CD14-positive monocyte (primary cell): ENCODE results near the gene ERLIN1. TPM values are rescaled to one million over a fixed set of nuclear protein-coding genes. Genes with fewer than 3 reads are reported as not detected.

Experiments used
- DNase-seq, 3 donors: peaks; one replicate each; pipeline ENCODE4 v3.0.0-alpha.2; 2011 to 2022
- H2AFZ ChIP-seq: 2 replicates; pipeline ENCODE4 v1.6.0; 2012; ENCODE audit warnings: mild to moderate bottlenecking, low read depth, low read length, inconsistent platforms; ENCODE audit not compliant: insufficient read depth, poor library complexity, severe bottlenecking
- H3K27ac ChIP-seq, 2 donors: 1 replicate in 1 of 2; 2 replicates in 1 of 2; pipeline ENCODE4 v1.5.1; 2012 to 2013; ENCODE audit warnings: low read length in 2 of 2, control low read depth in 1 of 2, inconsistent platforms in 1 of 2, low read depth in 1 of 2, mild to moderate bottlenecking in 1 of 2
- H3K27me3 ChIP-seq, 2 donors: one replicate each; pipeline versions ENCODE4 v1.6.0 to v1.6.1; 2011 to 2013; ENCODE audit warnings: low read length in 2 of 2; ENCODE audit not compliant: control insufficient read depth in 2 of 2, insufficient read depth in 2 of 2
- H3K36me3 ChIP-seq, 2 donors: replicated peaks in 1 of 2; 1 replicate in 1 of 2; 2 replicates in 1 of 2; pipeline versions ENCODE4 v1.5.1 to v1.6.1; 2012 to 2013; ENCODE audit warnings: low read length in 2 of 2, control low read depth in 1 of 2, inconsistent platforms in 1 of 2, mild to moderate bottlenecking in 1 of 2; ENCODE audit not compliant: insufficient read depth in 2 of 2, control insufficient read depth in 1 of 2
- H3K4me1 ChIP-seq, 2 donors: 1 replicate in 1 of 2; 2 replicates in 1 of 2; pipeline versions ENCODE4 v1.5.1 to v1.6.1; 2012 to 2013; ENCODE audit warnings: low read length in 2 of 2, control low read depth in 1 of 2, inconsistent platforms in 1 of 2, mild to moderate bottlenecking in 1 of 2, moderate library complexity in 1 of 2; ENCODE audit not compliant: insufficient read depth in 2 of 2, control insufficient read depth in 1 of 2
- H3K4me2 ChIP-seq: replicated peaks from 2 replicates; pipeline ENCODE3; 2012; ENCODE audit warnings: low read length, moderate library complexity, mild to moderate bottlenecking; ENCODE audit not compliant: poor library complexity, severe bottlenecking; ENCODE audit errors: extremely low read depth
- H3K4me3 ChIP-seq, 3 experiments: fragments of 200-600 bp in 1 of 3; sonication (generic) in 1 of 3; replicated peaks in 1 of 3; 1 replicate in 2 of 3; 2 replicates in 1 of 3; pipeline ENCODE4 v1.5.1; 2011 to 2013; ENCODE audit warnings: low read length in 3 of 3, mild to moderate bottlenecking in 3 of 3, control low read depth in 2 of 3, low read depth in 2 of 3, inconsistent platforms in 1 of 3, moderate library complexity in 1 of 3
- H3K79me2 ChIP-seq: 2 replicates; pipeline ENCODE4 v1.6.0; 2012; ENCODE audit warnings: mild to moderate bottlenecking, control low read depth, inconsistent platforms, low read length, moderate library complexity; ENCODE audit not compliant: insufficient read depth
- H3K9ac ChIP-seq: 2 replicates; pipeline ENCODE4 v1.6.0; 2017; ENCODE audit warnings: low read length, mild to moderate bottlenecking; ENCODE audit not compliant: insufficient read depth, poor library complexity, severe bottlenecking
- H3K9me3 ChIP-seq, 2 donors: replicated peaks in 1 of 2; 1 replicate in 1 of 2; 2 replicates in 1 of 2; pipeline versions ENCODE4 v1.5.1 to v1.6.1; 2012 to 2013; ENCODE audit warnings: low read length in 2 of 2, control low read depth in 1 of 2; ENCODE audit not compliant: control insufficient read depth in 1 of 2, insufficient read depth in 1 of 2
- H4K20me1 ChIP-seq: 2 replicates; pipeline ENCODE4 v1.6.0; 2012; ENCODE audit warnings: mild to moderate bottlenecking, low read length, control low read depth, moderate library complexity; ENCODE audit not compliant: insufficient read depth
- H3K27ac Mint-ChIP-seq, 7 donors: one replicate each; pipeline ENCODE4 v1.8.0; 2020; ENCODE audit warnings: mild to moderate bottlenecking in 7 of 7, mixed read lengths in 7 of 7, moderate library complexity in 6 of 7, inconsistent platforms in 2 of 7
- H3K27me3 Mint-ChIP-seq, 3 donors: one replicate each; pipeline ENCODE4 v1.8.0; 2021 to 2022; ENCODE audit warnings: low read depth in 3 of 3, mild to moderate bottlenecking in 3 of 3, mixed read lengths in 3 of 3, moderate library complexity in 3 of 3, inconsistent platforms in 1 of 3
- H3K36me3 Mint-ChIP-seq, 2 donors: one replicate each; pipeline ENCODE4 v1.8.0; 2020; ENCODE audit warnings: mixed read lengths in 2 of 2, inconsistent platforms in 1 of 2, mild to moderate bottlenecking in 1 of 2
- H3K4me1 Mint-ChIP-seq: one replicate; pipeline ENCODE4 v1.8.0; 2020; ENCODE audit warnings: mild to moderate bottlenecking, mixed read lengths
- H3K4me3 Mint-ChIP-seq, 2 donors: one replicate each; pipeline ENCODE4 v1.8.0; 2020; ENCODE audit warnings: mild to moderate bottlenecking in 2 of 2, mixed read lengths in 2 of 2, moderate library complexity in 1 of 2
- H3K9me3 Mint-ChIP-seq, 7 donors: one replicate each; pipeline ENCODE4 v1.8.0; 2020 to 2022; ENCODE audit warnings: mixed read lengths in 7 of 7, mild to moderate bottlenecking in 6 of 7, moderate library complexity in 6 of 7, inconsistent platforms in 2 of 7
- CTCF ChIP-seq: fragments of 200-600 bp; IDR thresholded peaks from one replicate; pipeline ENCODE4 v1.8.0; 2022; ENCODE audit warnings: antibody characterized with exemption, mild to moderate bottlenecking
- WGBS: methylation state at CpG from one replicate; pipeline ENCODE4 v1.1.5; 2013; ENCODE audit warnings: missing lambda C conversion rate; ENCODE audit not compliant: insufficient coverage; 5-methylcytosine and 5-hydroxymethylcytosine counted together
- intact Hi-C, 2 donors: fragments of 100-400 bp; cut with micrococcal nuclease; formaldehyde crosslinking; loops; one replicate each; pipeline versions ENCODE4 v1.15.0 to v1.15.1; 2023
- polyA plus RNA-seq, 3 donors: library from polyadenylated mRNA; depleted of rRNA in 1 of 3; unstranded in 2 of 3; stranded (reverse) in 1 of 3; fragments of 300-500 nt in 2 of 3; fragments of >200 nt in 1 of 3; fragmentation: Illumina TruSeq in 2 of 3; gene quantifications; 1 replicate in 2 of 3; 2 replicates in 1 of 3; pipeline ENCODE4 v1.2.3, GENCODE V29; 2012 to 2021

ERLIN1 gene
- polyA plus RNA-seq, 3 donors = 14.5 to 31.4 (median 18.7) TPM

DNA sequence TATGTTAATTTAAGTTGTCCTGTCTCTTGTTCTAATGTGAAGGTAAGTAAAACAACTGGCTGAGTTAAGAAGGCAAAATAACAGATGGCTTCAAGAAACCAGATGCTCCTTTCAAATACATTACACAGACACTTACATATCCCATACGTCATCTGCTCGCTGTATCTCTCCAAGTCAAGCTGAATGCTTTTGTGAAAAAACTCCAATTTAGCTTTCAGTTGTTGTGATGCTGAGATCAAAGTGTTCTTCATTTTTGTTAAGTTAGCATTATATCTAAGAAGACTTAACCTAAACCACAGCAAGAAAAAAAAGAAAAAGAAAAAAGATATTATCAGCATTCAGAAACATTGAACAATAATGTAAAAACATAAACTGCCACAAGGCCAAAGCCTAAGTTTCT, 18.5 kb upstream of the ERLIN1 start:
- Mint-ChIP-seq H3K27me3 (peaks cover 0 to 4% (median 0%) of the 10 kb centered on the region in 3 donors), H3K4me3 (no peak overlapping the region), H3K4me1 (peaks cover 2% of the 10 kb centered on the region), H3K36me3 (peaks cover 83 to 91% of the 10 kb centered on the region in 2 donors), H3K9me3 (no peaks in the 10 kb centered on the region), H3K27ac (no peak overlapping the region)
- no CpG with 5 or more reads among the region's 2 CpGs for WGBS
- Histone ChIP-seq H3K9me3 (no peaks in the 10 kb centered on the region), H3K27ac (no peak overlapping the region), H3K36me3 (peaks cover 93 to 99% of the 10 kb centered on the region in 2 donors), H3K4me3 (no peak overlapping the region), H2AFZ (no peak overlapping the region), H3K4me1 (no peaks in the 10 kb centered on the region), H3K9ac (no peak overlapping the region), H3K27me3 (no peaks in the 10 kb centered on the region), H4K20me1 (no peaks in the 10 kb centered on the region), H3K79me2 (no peaks in the 10 kb centered on the region), H3K4me2 (no peak overlapping the region)
- DNase-seq = no peak
- no peak for TF ChIP-seq CTCF
- intact Hi-C loops = no loop called here

GRCh38 chr10:100201549-100201948, 15.7 kb upstream of the ERLIN1 start:
- Histone ChIP-seq H3K27me3 (no peaks in the 10 kb centered on the region), H3K79me2 (peaks cover 9% of the 10 kb centered on the region), H3K4me2 (no peak overlapping the region), H3K9ac (no peak overlapping the region), H2AFZ (no peak overlapping the region), H3K4me1 (peaks cover 0 to 3% of the 10 kb centered on the region in 2 donors), H4K20me1 (no peaks in the 10 kb centered on the region), H3K4me3 (no peak overlapping the region), H3K27ac (no peak overlapping the region), H3K36me3 (peaks cover 91 to 99% of the 10 kb centered on the region in 2 donors), H3K9me3 (no peaks in the 10 kb centered on the region)
- no peak for DNase-seq
- no peak for TF ChIP-seq CTCF
- WGBS = 100% methylated on average over 1 of the region's 2 CpGs
- Mint-ChIP-seq H3K4me1 (peaks cover 9% of the 10 kb centered on the region), H3K27ac (no peak overlapping the region), H3K36me3 (peaks cover 80 to 91% of the 10 kb centered on the region in 2 donors), H3K9me3 (no peaks in the 10 kb centered on the region), H3K27me3 (peaks cover 0 to 2% (median 0%) of the 10 kb centered on the region in 3 donors), H3K4me3 (no peak overlapping the region)
- intact Hi-C loops = no loop called here
